ENCODE results near the gene RBM47.

- TF ChIP-seq POLR2A (IDR thresholded peaks at IDR 0.05) = peak in 1 of 2 donors; percentile 22
- TF ChIP-seq CTCF (IDR thresholded peaks at IDR 0.05) = no peak
Observed at GRCh38 chr4:40536032-40536431, 93.6 kb downstream of the RBM47 start.

Data from thyroid gland (tissue), 4 donors.